AG10803 (cell line): Measurements from ENCODE around the gene IL16.

Experiments
- DNase-seq: peaks from one replicate; pipeline ENCODE4 v3.0.0; 2010; ENCODE audit warnings: low read depth
- H3K4me3 ChIP-seq: 2 replicates; pipeline ENCODE4 v1.5.1; 2011; ENCODE audit warnings: mild to moderate bottlenecking, low read length, control low read depth
- CTCF ChIP-seq: conservative IDR thresholded peaks from 2 replicates; pipeline ENCODE4 v1.5.1; 2011; ENCODE audit warnings: mild to moderate bottlenecking, low read length, control low read depth, inconsistent platforms

The IL16 gene

DNA sequence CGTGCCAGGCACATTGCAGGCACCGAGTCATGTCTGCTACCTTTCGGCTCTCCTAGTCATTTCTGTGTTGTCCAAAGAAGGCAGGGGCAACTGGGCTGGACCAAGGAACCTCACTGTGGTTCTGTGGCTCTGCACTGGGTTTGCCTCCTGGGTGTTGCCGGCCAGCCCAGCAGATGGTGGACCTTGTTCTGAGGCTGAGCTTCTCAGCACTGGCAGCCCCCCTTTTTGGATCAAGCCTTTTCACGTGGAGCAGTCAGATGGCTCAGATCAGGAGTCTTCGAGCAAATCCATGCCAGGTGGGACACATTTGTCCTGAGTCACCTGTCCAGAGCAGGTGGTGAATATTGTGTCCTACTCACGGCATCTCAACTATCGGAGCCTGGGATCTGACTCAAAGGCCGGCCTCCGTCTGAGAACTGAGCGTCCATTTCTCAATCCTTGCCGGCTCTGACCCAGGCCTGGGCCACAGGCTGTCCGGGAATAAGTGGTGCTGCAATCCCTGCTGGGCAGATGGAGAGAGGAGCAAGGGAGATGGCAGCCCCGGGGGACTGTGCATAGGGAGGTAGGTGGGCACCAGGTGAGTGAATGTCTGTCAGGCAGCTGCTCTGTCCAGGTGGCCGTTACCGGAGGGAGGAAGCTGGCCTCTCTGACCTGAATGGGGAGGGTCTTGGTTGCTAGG is at the start of gene IL16:
Gene IL16 (plus strand): TSS at position 304 of the 679 bp plus-strand sequence. CDS start 28,521 bp downstream, outside the sequence.
- TF ChIP-seq CTCF: no peak
- no peak within 1 kb of the TSS for H3K4me3 ChIP-seq
- no peak for DNase-seq

- TF ChIP-seq CTCF: no peak
- no peak for DNase-seq
Observed at GRCh38 chr15:81151389-81151788, 45.3 kb upstream of the IL16 start.

DNA sequence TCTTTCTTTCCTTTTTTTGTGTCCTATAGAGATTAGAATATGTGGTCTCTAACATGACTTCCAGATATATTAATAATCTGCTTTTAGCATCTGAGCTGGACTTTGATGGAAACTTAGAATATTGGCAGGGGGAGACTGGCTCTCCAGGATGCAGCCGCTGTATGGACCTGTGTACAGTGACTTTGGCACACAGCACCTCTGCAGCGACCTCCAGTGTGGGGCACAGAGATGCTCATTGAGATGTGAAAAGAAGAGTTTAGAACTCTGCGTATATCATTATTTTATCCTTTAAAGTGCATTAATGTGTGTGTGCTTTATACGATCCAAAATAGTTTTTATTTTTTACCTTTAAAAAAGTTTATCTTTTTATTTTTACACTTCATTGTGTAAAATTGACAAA is 44.3 kb upstream of the IL16 start:
- DNase-seq: no peak
- no peak overlapping the region for H3K4me3 ChIP-seq
- no peak for TF ChIP-seq CTCF

More at GRCh38 chr15:81151389-81151788, 45.3 kb upstream of the IL16 start:
- no peak overlapping the region for H3K4me3 ChIP-seq

- no peak for DNase-seq
- no peak overlapping the region for H3K4me3 ChIP-seq
- TF ChIP-seq CTCF: no peak
Observed at GRCh38 chr15:81152799-81153198, 43.9 kb upstream of the IL16 start.

- DNase-seq: peak; percentile 83
- no peak overlapping the region for H3K4me3 ChIP-seq
- peak; percentile 78 for TF ChIP-seq CTCF
Observed at GRCh38 chr15:81155375-81156218, 41.1 kb upstream of the IL16 start.

DNA sequence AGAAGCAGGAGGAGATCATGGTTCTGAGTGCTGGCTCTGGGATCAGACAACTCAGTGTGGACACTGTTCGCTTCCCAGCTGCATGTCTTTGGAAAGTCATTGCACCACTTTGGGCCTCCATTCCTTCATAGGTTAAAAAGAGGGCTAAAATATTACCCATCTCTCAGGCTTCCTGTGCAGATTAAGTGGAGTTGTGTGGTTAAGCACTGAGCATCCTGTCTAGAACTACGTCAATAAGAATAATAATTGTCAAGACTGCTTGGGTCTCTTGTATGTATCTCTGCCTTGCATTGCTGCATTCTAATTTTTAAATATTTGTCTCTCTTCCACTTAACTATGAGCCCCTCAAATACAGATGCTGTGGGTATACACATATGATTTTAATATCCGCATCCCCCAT is 40.4 kb upstream of the IL16 start:
- H3K4me3 ChIP-seq: no peak overlapping the region
- no peak for DNase-seq

More for the DNA sequence above, 40.4 kb upstream of the IL16 start:
- TF ChIP-seq CTCF: no peak
